HG03571 (cell line): ENCODE measurements around the gene TNS1.

Experiments
- ATAC-seq: cut with Tn5 transposase; IDR thresholded peaks from one replicate; pipeline ENCODE4 v1.9.1; 2021; ENCODE audit not compliant: unreplicated experiment

The TNS1 gene

GRCh38 chr2:218015586-218016521, 13.1 kb upstream of the TNS1 start:
- no peak for ATAC-seq

DNA sequence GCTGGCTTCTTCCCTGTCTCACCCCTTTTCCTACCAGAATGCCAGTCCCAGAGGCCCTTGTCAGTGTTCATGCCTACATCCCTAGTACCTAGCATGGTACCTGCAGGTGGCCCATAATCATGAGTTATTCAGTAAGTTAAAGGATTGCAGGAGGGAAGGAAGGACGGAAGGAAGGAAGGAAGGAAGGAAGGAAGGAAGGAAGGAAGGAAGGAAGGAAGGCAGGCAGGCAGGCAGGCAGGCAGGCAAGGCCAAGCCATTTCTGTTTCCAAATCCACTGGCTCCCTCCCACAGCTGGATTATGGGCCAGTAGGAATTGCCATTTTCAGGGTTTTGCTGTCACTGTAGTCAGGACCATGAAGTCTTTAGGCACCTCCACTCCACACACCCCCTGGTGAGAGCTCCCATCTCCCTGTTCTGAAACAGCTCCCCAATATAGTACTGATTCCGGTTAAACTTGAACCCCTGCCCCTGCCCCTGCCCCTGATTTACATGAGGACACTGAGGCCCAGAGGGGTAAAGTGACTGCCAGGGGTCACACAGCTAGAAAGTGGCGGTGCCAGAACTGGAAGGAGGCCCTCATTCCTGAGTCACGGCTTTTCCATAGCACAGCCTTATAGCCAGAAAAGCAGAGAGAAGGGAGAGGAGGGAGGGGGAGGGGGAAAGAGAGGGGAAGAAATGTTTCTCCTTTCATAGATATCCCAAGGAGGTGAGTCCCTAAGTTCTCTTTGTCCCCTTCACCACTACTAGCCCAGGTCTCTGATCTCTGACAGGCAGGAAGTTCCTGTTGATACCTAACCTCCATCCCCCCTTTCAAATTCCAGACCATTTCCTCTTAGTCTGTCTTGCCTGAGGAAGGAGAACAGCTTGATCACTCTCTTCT, 12.2 kb upstream of the TNS1 start:
- no peak for ATAC-seq

DNA sequence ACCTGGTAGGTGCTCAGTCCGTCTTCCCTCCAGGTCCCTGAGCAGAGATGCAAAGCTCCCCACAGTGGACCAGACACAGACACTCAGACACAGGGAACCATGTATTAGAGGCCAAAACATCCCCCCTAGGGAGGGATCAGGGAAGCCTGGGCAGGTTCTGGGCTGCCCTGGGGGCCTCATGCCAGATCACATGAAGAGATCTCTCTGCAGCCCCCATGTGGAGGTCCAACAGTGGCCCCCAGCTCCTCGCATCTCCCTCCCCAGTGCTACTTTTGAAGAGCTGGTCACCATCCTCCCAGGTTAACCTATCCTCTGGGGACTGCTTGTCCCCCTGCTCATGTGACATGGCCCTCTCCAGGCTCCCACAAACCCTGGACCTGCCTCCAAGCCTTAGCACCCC, 10.5 kb upstream of the TNS1 start:
- ATAC-seq, result no peak

DNA sequence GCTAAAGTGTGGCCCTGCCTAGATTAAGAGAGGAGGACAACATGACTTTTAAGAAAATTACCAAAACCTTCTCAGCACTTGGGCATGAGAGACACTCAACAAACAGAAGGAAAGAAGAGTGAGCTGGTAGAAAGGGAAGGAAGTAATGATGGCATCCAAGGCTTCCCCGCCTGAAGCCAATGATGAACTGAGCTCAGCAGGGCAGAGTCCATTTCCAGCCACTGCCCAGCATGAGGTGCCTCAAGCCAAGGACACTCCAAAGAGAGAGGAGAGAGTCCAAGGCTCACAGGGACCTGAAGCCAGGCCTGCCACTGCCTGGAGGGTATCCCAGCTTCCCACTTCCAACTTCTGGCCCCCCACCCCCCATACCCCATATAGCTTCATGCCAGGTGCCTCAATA, 9.5 kb upstream of the TNS1 start:
- ATAC-seq, result no peak

- ATAC-seq, result no peak
Measured at GRCh38 chr2:218011653-218012040, 8.9 kb upstream of the TNS1 start.

GRCh38 chr2:218010984-218011652, 8.3 kb upstream of the TNS1 start:
- no peak for ATAC-seq

DNA sequence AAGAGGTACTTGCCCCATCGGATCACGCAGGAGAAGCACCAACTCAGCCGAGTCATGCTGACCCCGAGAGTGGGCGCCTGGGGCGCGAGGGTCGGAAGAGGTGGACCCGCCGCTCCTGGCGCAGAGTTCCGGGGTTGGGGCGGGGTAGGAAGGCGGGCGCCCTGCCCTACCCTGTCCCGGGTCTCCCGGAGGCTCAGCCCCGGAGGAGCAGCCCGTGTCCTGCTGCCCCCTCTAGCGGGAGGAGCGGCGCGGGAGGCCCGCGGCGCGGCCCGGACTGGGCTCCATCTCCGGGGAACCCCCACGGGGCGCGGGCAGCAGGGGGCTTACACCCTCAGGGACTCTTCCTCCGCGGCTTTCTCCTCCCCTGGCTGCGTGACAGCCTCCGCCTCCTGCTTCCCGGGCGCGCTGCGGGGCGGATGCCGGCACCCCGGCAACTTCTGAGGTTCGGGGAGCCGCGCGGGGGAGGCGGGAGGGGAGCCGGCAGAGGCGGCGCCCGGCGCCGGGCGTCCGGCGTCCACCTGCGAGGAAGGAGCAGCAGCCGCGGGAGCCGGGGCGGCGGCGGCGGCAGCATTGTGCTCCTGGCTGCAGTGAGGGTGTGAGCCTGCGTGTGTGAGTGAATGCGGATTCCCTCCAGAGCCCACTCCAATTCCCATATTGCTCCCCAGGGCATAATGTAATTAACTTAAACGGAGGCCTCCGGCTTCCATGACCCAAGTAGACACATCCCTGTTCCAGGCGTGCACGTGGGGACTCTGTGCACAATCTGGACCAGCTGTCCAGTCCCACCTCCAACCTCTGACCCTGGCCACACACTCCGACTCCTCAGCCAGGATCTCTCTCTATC, 7.6 kb upstream of the TNS1 start:
- no peak for ATAC-seq

GRCh38 chr2:218009765-218010139, 7.0 kb upstream of the TNS1 start:
- ATAC-seq, result no peak

- ATAC-seq, result no peak
Measured at GRCh38 chr2:218009231-218009630, 6.4 kb upstream of the TNS1 start.

DNA sequence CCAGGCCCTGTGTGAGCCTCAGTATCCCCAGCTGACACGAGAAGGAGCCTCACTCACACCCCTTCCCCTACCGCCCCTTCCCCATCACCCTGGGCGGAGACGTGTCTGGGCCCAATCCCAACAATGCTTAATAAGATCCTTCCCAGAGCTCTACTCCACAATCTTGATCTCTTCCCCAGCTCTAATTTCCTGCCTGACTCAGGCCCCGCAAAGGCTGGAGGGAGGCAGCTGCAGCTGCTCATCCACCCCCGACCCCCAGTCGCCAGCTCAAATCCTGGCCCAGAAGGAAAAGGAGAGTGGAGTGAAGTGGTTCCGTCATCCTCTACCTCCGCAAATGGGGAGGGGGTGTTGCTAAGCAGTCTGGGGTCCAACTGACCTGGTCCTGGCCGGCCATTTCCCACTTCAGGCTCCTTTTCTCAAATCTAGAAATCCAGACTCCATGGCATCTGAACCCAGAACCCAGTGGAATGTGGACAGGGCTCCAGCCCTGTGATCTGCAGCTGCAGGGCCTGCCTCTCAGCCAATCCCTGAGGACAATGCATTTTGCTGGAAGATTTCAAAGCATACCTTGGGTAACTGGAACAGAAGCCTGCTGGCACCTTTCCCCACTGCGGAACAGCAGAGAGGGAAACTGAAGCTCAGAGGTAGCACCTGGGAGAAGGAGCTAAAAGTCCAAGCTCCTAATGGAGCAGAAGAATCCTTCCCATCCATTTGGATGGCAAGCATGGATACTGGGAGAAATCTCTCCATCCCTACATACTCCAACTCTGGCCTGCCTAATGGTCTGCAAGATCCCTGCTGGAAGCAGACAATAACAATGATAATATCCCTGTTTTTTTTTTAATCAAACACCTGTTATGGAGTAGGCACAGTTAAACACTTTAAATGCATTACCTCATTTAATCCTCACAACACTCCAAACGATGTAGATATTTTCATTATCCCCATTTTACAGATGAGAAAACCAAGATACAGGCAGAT, 5.6 kb upstream of the TNS1 start:
- ATAC-seq, result no peak

DNA sequence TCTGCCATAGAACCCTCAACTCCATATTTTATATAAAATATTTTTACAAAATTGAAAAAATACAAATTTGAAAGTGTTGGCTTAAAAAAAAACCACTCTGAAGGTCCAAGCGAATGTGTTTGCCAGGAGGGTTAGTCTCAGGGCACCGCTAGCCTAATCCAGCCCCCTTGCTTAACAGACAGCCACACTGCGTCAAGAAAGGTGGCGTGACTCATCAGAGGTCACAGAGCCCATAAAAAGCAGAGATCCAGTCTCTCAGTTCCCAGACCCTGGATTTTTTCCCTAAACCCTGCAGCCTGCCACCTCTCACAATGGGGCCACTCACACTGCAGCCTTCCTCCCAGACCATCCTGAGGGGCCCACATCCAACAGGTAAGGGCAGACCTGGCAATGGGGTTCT, 3.9 kb upstream of the TNS1 start:
- no peak for ATAC-seq

DNA sequence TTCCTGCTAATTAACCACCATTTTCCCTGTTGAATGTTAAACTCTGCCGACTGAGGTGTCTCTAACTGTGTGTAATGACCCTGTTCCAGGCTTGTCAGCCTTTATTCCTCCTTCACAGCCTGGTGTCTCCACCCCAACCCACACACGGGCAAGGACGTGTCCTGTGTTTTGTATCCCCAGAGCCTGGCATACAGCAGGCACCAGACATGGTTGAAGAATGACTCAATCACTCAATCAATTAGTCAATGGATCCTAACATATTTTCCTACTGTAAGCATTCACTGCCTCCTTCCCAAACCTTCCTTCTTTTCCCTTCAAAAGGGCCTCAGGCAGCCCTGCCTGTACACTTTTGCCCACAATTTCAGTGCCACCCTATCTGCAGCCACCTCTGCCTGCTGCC, 2.7 kb upstream of the TNS1 start:
- ATAC-seq, result no peak

GRCh38 chr2:218005028-218005427, 2.2 kb upstream of the TNS1 start:
- ATAC-seq, result no peak

GRCh38 chr2:218003981-218004419, 1.2 kb upstream of the TNS1 start:
- no peak for ATAC-seq

GRCh38 chr2:218003281-218003944, 618 bp upstream of the TNS1 start:
- no peak for ATAC-seq

DNA sequence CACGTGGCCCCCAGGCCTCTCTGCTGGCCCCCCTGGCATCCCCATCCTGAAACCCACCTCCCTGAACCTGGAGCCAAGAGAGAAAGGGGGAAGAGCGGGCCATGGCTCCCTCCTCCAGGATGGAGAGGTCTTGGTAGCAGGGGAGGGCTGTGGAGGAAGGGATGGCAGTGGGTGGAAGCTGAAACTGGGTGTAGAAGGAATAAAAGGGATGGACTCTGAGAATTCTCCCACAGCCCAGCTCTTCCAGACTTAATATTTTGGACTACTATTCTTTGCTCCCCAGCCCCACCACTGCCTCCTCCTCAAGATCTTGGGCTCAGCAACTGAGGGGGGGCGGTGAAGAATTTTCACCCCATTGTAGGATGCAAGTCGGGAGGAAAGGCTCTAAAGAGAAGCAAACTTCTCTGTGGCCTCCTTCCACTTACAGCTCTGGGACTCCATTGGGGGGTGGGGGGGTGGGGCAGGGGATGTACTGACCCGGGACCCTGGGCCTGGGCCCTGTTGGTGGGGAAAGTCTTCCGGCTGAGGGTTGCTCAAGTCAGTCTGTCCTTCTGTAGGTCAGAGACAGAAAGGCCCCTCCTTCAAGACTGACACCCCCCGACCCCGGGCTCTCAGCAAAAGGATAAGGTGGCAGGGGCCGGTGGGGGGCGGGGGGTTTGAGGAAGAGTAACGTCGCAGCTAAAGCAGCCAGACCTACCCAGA, 501 bp downstream of the TNS1 start:
- no peak for ATAC-seq

- no peak for ATAC-seq
Measured at GRCh38 chr2:218001629-218002028, 1.2 kb downstream of the TNS1 start.

GRCh38 chr2:218000136-218000535, 2.7 kb downstream of the TNS1 start:
- ATAC-seq, result no peak
